ENCODE results near the gene CLCNKB. TPM values are rescaled to one million over a fixed set of nuclear protein-coding genes. Genes with fewer than 3 reads are reported as not detected.

Gene CLCNKB
- total RNA-seq, 1 donor from 2014 or later, result 0.57 TPM

DNA sequence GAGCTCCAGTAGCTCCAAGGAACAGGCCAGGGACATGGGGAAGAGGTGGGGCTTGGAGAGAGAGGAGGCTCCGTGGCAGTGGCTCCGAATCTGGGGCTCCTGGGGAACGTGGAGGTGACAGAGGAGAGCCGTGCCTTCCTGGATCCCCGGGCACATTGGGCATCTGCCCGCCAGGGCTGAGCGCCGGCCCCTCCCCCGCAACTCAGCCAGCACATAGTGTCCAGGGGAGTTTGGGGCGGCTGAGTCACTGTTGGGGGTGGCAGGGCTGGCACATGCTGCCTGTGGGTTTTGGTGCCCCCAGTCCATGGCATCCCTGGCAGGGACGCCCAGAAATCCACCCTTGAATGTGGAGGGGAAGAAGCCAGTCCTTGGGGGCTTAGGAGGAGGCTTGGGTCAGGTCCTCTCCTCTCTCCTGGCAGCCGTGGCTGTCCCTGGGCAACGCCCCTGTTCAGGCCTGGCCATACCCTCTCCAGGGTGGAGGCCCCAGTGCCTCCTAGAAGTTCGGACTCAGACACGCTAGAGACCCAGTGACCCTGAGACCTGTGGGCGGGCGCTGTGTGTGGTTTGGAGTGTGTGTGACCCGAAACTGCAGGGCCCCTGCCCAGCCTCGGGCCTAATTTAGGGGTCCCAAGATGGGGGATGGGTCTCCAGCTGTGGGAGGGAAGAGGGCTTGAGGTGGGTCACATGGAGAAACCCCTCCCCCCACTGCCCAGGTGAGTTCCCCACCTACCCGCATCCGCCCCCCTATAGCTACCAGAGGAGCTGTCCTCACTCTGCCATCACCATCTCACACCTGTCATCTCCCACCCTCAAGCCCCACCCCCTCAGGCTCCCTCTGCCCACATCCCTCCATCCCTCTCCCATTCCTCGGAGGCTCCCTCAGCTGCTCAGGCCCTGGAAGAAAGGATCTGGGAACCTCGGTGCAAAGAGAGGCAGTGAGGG lies 27.4 kb upstream of the CLCNKB start:
- no peaks in the 10 kb centered on the region for H3K27me3 Mint-ChIP-seq (ENCODE audit: low read depth)
- H3K9me3 Mint-ChIP-seq (ENCODE audit: low read depth), result no peaks in the 10 kb centered on the region
- peak overlapping the region; percentile 99 for H3K27ac Mint-ChIP-seq (ENCODE audit: unreplicated experiment)
- H3K36me3 Mint-ChIP-seq (ENCODE audit: low read depth), result peaks cover 4% of the 10 kb centered on the region
- no peak for DNase-seq (ENCODE audit: low spot score)
- H3K4me1 Mint-ChIP-seq (ENCODE audit: low read depth), result peaks cover 75% of the 10 kb centered on the region
- TF ChIP-seq, protein P1, sequence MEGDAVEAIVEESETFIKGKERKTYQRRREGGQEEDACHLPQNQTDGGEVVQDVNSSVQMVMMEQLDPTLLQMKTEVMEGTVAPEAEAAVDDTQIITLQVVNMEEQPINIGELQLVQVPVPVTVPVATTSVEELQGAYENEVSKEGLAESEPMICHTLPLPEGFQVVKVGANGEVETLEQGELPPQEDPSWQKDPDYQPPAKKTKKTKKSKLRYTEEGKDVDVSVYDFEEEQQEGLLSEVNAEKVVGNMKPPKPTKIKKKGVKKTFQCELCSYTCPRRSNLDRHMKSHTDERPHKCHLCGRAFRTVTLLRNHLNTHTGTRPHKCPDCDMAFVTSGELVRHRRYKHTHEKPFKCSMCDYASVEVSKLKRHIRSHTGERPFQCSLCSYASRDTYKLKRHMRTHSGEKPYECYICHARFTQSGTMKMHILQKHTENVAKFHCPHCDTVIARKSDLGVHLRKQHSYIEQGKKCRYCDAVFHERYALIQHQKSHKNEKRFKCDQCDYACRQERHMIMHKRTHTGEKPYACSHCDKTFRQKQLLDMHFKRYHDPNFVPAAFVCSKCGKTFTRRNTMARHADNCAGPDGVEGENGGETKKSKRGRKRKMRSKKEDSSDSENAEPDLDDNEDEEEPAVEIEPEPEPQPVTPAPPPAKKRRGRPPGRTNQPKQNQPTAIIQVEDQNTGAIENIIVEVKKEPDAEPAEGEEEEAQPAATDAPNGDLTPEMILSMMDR (IDR thresholded peaks at IDR 0.05), result no peak
- peak overlapping the region; percentile 75 for H3K4me3 Mint-ChIP-seq (ENCODE audit: unreplicated experiment)

DNA sequence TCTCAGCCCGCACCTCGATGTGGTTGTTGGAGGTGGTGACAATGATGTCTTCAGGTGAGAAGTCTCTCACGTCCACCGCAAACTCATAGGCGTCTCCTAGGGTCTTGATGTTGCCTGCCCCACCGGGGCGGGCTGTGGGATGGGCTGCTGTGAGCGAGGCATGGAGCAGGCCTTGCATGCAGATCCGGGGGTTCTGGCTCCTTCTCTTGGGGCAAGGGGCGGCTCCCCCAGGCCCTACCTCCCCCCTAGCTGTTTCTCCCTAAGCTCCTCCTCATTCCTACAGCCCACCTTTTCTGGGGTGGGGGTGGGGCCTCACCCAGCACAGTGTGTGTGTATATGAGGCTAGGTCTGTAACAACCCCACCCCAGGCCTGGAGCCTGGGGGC lies 26.5 kb upstream of the CLCNKB start:
- Mint-ChIP-seq H3K4me1 (ENCODE audit: low read depth) (peaks cover 75% of the 10 kb centered on the region), H3K36me3 (ENCODE audit: low read depth) (peaks cover 4% of the 10 kb centered on the region)

DNA sequence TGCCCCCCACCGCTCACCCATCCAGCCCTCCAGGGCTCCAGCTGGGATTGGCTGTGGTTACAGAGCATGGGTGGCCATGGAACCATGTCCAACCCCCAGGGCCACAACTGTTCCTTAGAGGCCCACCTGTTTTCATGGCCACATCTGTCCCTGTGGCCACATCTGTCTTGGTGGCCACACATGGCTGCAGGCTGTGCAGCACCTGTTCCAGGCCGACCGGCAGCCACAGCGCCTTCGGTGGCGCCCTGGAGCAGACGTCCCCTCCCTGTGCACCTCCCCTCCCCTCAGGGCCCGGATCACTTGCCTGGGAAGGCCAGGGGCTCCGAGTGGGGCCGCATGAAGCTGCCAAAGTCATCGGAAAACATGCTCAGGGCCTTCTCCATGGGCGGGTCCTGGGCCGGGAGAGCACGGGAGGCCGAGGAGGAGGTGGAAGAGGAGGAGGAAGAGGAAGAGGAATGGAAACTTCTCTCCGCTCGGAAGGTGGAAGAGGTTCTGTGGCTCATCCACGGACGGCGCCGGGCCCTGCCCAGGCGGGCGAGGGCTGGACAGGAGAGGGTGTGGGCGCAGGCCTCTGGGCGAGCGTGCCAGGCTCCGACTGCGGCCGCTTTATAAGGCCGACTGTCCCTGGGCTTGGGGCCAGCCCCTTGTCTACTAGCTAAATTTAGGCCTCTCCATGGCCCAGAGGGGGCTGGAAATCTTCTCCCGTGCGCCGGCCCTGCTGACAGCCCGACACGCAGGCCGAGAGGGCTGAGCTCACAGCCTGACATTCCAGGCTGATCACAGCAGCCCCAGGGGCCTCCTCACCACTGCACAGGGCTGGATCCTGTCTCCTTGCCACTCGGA lies 25.9 kb upstream of the CLCNKB start, which contains the start of gene HSPB7:
TSS of gene HSPB7 (minus strand) at position 583 of the 843 bp plus-strand sequence. CDS start at position 503, 80 bp downstream.
- Mint-ChIP-seq H3K27ac (ENCODE audit: unreplicated experiment) (peak within 1 kb of the TSS; percentile 99), H3K4me1 (ENCODE audit: low read depth) (peaks cover 70% of the 10 kb centered on the region), H3K27me3 (ENCODE audit: low read depth) (no peaks in the 10 kb centered on the region), H3K4me3 (ENCODE audit: unreplicated experiment) (peak within 1 kb of the TSS; percentile 75), H3K36me3 (ENCODE audit: low read depth) (peaks cover 4% of the 10 kb centered on the region), H3K9me3 (ENCODE audit: low read depth) (no peaks in the 10 kb centered on the region)
- no peak for DNase-seq (ENCODE audit: low spot score)
- TF ChIP-seq, protein P1 (IDR thresholded peaks at IDR 0.05), result no peak

More for the DNA sequence above, 26.5 kb upstream of the CLCNKB start:
- Mint-ChIP-seq H3K9me3 (ENCODE audit: low read depth) (no peaks in the 10 kb centered on the region), H3K4me3 (ENCODE audit: unreplicated experiment) (peak overlapping the region; percentile 75), H3K27ac (ENCODE audit: unreplicated experiment) (peak overlapping the region; percentile 99), H3K27me3 (ENCODE audit: low read depth) (no peaks in the 10 kb centered on the region)
- TF ChIP-seq, protein P1 (IDR thresholded peaks at IDR 0.05), result no peak
- no peak for DNase-seq (ENCODE audit: low spot score)

DNA sequence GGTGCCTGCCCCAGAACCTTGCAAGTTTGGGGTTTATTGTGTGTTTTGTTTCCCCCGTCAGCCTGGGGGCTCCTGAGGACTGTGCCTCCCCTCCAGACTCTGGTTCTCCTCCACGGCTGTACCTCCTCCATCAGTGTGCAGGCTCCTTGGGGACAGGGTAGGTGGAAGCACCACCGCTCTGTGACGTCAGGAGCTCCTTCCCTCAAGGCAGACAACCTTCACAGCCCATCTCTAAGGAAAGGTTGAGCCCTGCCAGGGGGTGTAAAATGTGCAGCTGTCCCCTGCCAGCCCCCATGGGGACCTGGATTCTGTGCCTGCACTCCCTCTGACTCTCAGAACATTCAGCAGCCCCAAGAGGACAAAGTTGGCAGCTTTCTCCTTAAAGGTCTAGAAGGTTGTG lies 25.3 kb upstream of the CLCNKB start:
- Mint-ChIP-seq H3K9me3 (ENCODE audit: low read depth) (no peaks in the 10 kb centered on the region), H3K4me3 (ENCODE audit: unreplicated experiment) (peak overlapping the region; percentile 75), H3K27ac (ENCODE audit: unreplicated experiment) (peak overlapping the region; percentile 99), H3K4me1 (ENCODE audit: low read depth) (peaks cover 69% of the 10 kb centered on the region), H3K36me3 (ENCODE audit: low read depth) (peaks cover 4% of the 10 kb centered on the region), H3K27me3 (ENCODE audit: low read depth) (no peaks in the 10 kb centered on the region)
- DNase-seq (ENCODE audit: low spot score), result no peak
- TF ChIP-seq, protein P1 (IDR thresholded peaks at IDR 0.05), result no peak

Data from chondrocyte (in vitro differentiated cells).